ENCODE measurements around the gene M6PR. TPM values are rescaled to one million over a fixed set of nuclear protein-coding genes. Genes with fewer than 3 reads are reported as not detected.
"Not testable (repeated sequence)": the region's sequence is repeated elsewhere in the genome, so short reads cannot be mapped to it uniquely, and the experiment has no call there.

The M6PR gene
- polyA plus RNA-seq, 3 donors from 2014 or later: 285 to 435 (median 395) TPM

DNA sequence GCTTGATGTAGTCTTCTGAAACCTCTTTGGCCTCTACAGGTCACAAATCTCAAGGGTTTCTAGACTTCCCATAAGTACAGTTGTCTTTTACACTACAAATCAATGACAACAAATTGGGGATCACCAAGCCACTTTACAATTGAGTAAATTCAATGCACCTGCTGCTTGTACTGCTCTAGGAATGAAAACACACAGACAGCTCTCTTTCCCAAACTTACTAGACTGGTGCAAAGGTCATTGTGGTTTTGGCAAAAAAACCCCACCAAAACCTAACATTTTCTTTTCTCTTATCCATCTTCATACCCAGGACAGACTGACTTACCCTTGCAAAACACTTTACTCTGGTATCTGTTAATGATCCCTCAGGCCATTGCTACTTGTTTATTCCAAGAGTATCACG, 2.7 kb downstream of the M6PR start:
- peaks cover 48 to 68% of the 10 kb centered on the region in 2 donors for H3K4me1 Mint-ChIP-seq
- no peaks in the 10 kb centered on the region for H3K9me3 Mint-ChIP-seq
- no peak for DNase-seq
- H3K27ac Mint-ChIP-seq: peak overlapping the region; percentile 68 to 98 (median 90)
- peaks cover 0 to 16% (median 2%) of the 10 kb centered on the region in 3 donors for H3K27me3 Mint-ChIP-seq (ENCODE audit: low read depth in 3 of 3)
- H3K4me3 Mint-ChIP-seq: peak overlapping the region in 4 of 5 donors; percentile 18 to 42 (median 37)
- H3K36me3 Mint-ChIP-seq: peaks cover 3 to 25% (median 20%) of the 10 kb centered on the region in 3 donors

DNA sequence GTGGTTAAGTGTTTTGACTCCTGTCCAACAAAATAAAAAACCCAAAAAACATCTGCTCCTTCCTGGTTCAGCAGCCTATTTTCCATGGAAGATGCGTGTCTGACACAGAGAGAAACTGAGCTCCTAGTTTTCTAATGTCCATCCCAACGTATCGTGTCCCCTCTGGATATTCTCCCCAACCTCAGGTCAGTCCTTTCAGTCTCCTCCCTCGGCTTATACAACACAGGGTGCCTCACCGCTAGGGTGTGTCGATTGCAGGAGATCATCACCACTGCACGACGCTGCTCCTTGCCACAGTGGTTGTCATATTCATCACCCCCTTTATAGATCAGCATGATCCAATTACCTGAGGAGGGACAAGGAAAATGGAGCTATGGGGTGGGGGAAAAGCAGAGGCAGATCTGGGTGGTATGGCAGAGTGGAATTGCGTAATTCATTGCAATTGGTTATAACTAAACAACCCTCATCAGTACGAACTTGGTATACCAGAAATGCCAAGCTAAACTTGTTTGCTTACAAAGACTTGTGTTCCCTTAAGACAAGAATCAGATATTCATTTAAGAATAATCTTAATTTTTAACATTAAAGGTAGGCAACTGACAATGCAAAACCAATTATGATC, 5.8 kb downstream of the M6PR start:
- H3K4me3 Mint-ChIP-seq: no peak overlapping the region
- no peaks in the 10 kb centered on the region for H3K9me3 Mint-ChIP-seq
- peaks cover 35 to 54% of the 10 kb centered on the region in 2 donors for H3K4me1 Mint-ChIP-seq
- H3K36me3 Mint-ChIP-seq: peaks cover 3 to 36% (median 24%) of the 10 kb centered on the region in 3 donors
- H3K27ac Mint-ChIP-seq: peak overlapping the region in 2 of 6 donors; percentile 11 to 53
- H3K27me3 Mint-ChIP-seq (ENCODE audit: low read depth in 3 of 3): peaks cover 0 to under 1% (median 0%) of the 10 kb centered on the region in 3 donors
- no peak for DNase-seq

DNA sequence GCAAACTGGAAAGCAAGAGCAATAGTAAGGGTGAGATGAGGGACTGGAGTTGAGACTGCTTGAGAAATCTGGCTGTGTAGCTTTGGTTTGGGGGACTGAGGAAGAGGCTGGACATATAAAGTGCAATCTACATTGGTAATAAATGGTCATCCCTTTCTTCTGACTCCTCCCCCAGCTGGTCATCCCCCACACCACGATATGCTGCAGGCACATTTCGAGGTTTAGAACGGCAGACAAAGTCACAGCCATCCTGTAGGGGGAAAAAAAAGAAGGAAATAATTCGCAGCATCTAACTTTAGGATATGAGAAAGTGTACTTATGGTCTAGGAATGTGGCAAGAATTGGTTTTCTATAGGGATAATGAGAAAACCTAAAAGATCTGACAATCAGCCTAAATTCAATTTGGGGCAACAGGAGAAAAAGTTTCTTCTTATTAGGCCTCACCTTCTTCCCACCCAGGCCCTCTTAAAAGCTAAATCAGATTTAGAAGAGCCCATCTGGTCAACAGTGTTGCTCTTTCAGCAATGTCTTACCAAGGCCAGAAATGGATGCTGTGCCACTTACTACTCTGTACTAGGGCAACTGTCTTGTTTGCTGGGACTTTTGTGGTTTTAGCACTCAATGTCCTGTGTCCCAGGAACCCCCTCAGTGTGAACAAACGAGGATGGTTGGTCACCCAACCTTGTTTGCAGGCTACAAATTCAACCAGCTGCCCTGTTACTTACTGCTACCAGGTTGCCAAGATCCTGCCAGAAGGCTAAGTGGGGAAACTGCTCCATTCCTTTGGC, 7.6 kb downstream of the M6PR start:
- H3K4me1 Mint-ChIP-seq: peaks cover 19 to 36% of the 10 kb centered on the region in 2 donors
- H3K27me3 Mint-ChIP-seq (ENCODE audit: low read depth in 3 of 3): no peaks in the 10 kb centered on the region
- DNase-seq: no peak
- H3K9me3 Mint-ChIP-seq: no peaks in the 10 kb centered on the region
- H3K4me3 Mint-ChIP-seq: no peak overlapping the region
- H3K36me3 Mint-ChIP-seq: peaks cover 3 to 38% (median 26%) of the 10 kb centered on the region in 3 donors
- H3K27ac Mint-ChIP-seq: peak overlapping the region; percentile 23 to 81 (median 55)

- H3K27ac Mint-ChIP-seq; H3K4me3 Mint-ChIP-seq; H3K9me3 Mint-ChIP-seq; H3K27me3 Mint-ChIP-seq (ENCODE audit: low read depth in 3 of 3); DNase-seq: not testable (repeated sequence)
- peaks cover 11 to 16% of the 10 kb centered on the region in 2 donors for H3K4me1 Mint-ChIP-seq
- H3K36me3 Mint-ChIP-seq: peaks cover 22 to 45% (median 36%) of the 10 kb centered on the region in 3 donors
These were observed 11.5 kb downstream of the M6PR start for GRCh38 chr12:8937842-8938442.

DNA sequence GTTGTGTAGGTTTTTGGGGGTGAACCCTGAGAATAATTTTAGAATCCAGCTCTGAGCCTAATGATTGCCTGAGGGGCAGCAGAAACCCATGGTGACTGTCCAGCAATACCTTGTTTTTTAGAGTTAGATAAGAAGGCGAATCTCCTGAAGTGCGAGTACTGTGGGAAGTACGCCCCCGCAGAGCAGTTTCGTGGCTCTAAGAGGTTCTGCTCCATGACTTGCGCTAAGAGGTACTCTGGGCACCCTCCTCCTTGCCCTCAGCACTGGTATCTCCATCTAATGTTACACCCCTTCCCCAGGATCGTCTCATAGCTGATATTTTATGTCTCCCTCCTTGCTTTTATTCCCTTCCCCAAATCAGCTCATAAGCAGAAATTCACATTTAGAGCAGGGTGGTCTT, 12.7 kb downstream of the M6PR start:
- DNase-seq: no peak
- peak overlapping the region in 2 of 6 donors; percentile 1 to 38 for H3K27ac Mint-ChIP-seq
- no peaks in the 10 kb centered on the region for H3K9me3 Mint-ChIP-seq
- H3K4me3 Mint-ChIP-seq: no peak overlapping the region
- peaks cover 2 to 6% of the 10 kb centered on the region in 2 donors for H3K4me1 Mint-ChIP-seq
- H3K27me3 Mint-ChIP-seq (ENCODE audit: low read depth in 3 of 3): no peaks in the 10 kb centered on the region
- H3K36me3 Mint-ChIP-seq: peaks cover 25 to 44% (median 36%) of the 10 kb centered on the region in 3 donors

GRCh38 chr12:8934080-8934479, 15.4 kb downstream of the M6PR start:
- DNase-seq; H3K4me3 Mint-ChIP-seq; H3K4me1 Mint-ChIP-seq; H3K9me3 Mint-ChIP-seq; H3K27me3 Mint-ChIP-seq (ENCODE audit: low read depth in 3 of 3): not testable (repeated sequence)
- Mint-ChIP-seq H3K36me3 (peaks cover 37 to 49% (median 43%) of the 10 kb centered on the region in 3 donors), H3K27ac (peak overlapping the region in 1 of 6 donors; percentile 50)

- H3K36me3 Mint-ChIP-seq: peaks cover 37 to 44% (median 43%) of the 10 kb centered on the region in 3 donors
- not testable (repeated sequence) for H3K27me3 Mint-ChIP-seq (ENCODE audit: low read depth in 3 of 3); DNase-seq; H3K4me1 Mint-ChIP-seq; H3K4me3 Mint-ChIP-seq; H3K9me3 Mint-ChIP-seq; H3K27ac Mint-ChIP-seq
These were observed 17.0 kb downstream of the M6PR start for GRCh38 chr12:8932464-8932863.

- not testable (repeated sequence) for H3K27ac Mint-ChIP-seq; DNase-seq; H3K4me3 Mint-ChIP-seq; H3K4me1 Mint-ChIP-seq; H3K9me3 Mint-ChIP-seq; H3K27me3 Mint-ChIP-seq (ENCODE audit: low read depth in 3 of 3)
- H3K36me3 Mint-ChIP-seq: peaks cover 35 to 38% (median 37%) of the 10 kb centered on the region in 3 donors
These were observed 18.7 kb downstream of the M6PR start for GRCh38 chr12:8930655-8931323.

- Mint-ChIP-seq H3K27ac (no peak overlapping the region), H3K4me1 (no peaks in the 10 kb centered on the region), H3K27me3 (ENCODE audit: low read depth in 3 of 3) (no peaks in the 10 kb centered on the region), H3K4me3 (no peak overlapping the region), H3K9me3 (no peaks in the 10 kb centered on the region), H3K36me3 (peaks cover 14 to 35% (median 24%) of the 10 kb centered on the region in 3 donors)
- no peak for DNase-seq
These were observed 26.9 kb downstream of the M6PR start for GRCh38 chr12:8922544-8922943.

DNA sequence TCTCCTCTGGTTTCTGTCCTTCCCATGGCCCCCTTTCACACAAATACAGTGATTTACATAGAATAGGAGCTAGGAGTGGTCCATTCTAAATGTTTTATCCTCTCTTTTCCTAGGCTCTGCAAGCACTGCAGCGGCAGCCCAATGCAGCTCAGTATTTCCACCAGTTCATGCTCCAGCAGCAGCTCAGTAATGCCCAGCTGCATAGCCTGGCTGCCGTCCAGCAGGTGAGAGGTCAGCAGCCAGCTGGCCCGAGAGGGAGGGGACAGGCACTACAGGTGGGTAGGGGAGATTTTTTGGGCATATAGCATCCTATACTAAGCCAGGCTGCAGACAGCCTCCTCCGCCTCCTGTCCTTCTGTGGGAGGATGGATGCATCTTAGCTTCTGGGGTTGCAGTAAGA, 29.8 kb downstream of the M6PR start:
- not testable (repeated sequence) for H3K27ac Mint-ChIP-seq; DNase-seq; H3K9me3 Mint-ChIP-seq; H3K27me3 Mint-ChIP-seq (ENCODE audit: low read depth in 3 of 3); H3K4me1 Mint-ChIP-seq; H3K4me3 Mint-ChIP-seq
- peaks cover 14 to 34% (median 24%) of the 10 kb centered on the region in 3 donors for H3K36me3 Mint-ChIP-seq

DNA sequence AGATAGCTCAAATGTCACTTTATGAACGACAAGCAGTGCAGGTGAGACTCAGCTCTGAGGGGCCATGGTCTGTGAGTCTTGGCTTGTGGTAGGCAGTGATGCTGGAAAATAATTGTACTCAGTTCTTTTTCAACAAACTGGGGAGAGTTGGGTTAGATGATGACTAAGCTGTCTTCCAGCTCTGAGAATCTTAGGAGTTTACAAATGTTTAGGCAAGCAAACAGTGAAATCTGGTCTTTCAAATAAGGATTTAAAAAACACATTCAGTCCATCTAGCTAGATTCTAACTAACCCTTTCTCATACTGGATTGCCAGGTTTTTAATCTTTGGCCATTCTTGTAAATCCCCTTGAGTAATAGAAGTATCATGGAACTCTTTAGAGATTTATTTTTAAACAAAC, 31.7 kb downstream of the M6PR start:
- Mint-ChIP-seq H3K4me3 (no peak overlapping the region), H3K9me3 (no peaks in the 10 kb centered on the region), H3K27me3 (ENCODE audit: low read depth in 3 of 3) (peaks cover 2 to 10% (median 4%) of the 10 kb centered on the region in 3 donors), H3K4me1 (peaks cover 4 to 8% of the 10 kb centered on the region in 2 donors), H3K27ac (no peak overlapping the region), H3K36me3 (peaks cover 14 to 26% (median 19%) of the 10 kb centered on the region in 3 donors)
- DNase-seq: no peak

DNA sequence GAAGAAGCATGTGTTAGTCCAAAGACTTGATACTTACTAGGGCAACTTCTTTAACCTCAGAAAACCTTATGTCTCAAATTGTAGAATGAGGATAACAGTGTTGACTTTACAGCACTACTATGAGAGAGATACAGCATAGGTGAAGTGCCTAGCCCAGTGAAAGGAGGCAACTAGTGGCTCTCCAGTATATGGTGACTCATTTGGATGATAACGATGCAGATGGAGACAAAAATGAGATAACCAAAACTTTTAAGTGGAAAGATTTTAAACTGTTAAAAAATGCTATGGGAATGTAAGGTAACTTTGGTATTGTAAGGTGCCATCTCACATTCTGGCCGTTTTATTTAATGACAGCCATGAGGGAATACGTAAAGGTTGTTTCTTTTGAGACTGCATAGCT, 32.4 kb downstream of the M6PR start:
- H3K27ac Mint-ChIP-seq: no peak overlapping the region
- no peak for DNase-seq
- H3K4me1 Mint-ChIP-seq: peaks cover 4 to 8% of the 10 kb centered on the region in 2 donors
- H3K9me3 Mint-ChIP-seq: no peaks in the 10 kb centered on the region
- H3K4me3 Mint-ChIP-seq: no peak overlapping the region
- H3K36me3 Mint-ChIP-seq: peaks cover 13 to 19% (median 14%) of the 10 kb centered on the region in 3 donors
- H3K27me3 Mint-ChIP-seq (ENCODE audit: low read depth in 3 of 3): peaks cover 2 to 10% (median 4%) of the 10 kb centered on the region in 3 donors

DNA sequence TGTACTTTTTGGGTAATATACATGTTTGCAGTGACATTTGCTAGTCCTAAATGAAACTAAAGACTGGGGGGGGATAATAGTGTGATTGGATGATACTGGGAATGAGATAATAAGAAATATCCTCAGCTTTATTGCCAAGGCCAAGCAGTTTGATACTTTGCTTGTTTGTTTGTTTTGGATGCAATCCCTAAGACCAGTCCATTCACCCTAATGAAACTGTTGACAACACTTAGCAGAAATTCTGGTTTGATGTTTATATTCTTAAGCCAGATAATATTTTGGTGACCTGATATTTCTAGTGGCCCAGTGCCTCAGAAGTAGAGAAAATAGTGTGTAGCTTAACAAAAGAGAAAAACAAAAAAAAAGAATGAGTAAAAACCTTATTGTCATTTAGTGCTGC, 33.3 kb downstream of the M6PR start:
- DNase-seq: no peak
- peaks cover 4 to 8% of the 10 kb centered on the region in 2 donors for H3K4me1 Mint-ChIP-seq
- H3K27ac Mint-ChIP-seq: no peak overlapping the region
- peaks cover 2 to 10% (median 4%) of the 10 kb centered on the region in 3 donors for H3K27me3 Mint-ChIP-seq (ENCODE audit: low read depth in 3 of 3)
- H3K36me3 Mint-ChIP-seq: peaks cover 10 to 14% (median 11%) of the 10 kb centered on the region in 3 donors
- H3K4me3 Mint-ChIP-seq: no peak overlapping the region
- H3K9me3 Mint-ChIP-seq: no peaks in the 10 kb centered on the region
